GM18951 (cell line): ENCODE data around the gene HOXD9.

Experiments used
- POLR2A ChIP-seq: IDR thresholded peaks from 4 replicates; pipeline ENCODE4 v1.6.1; 2011; ENCODE audit warnings: mild to moderate bottlenecking; ENCODE audit not compliant: insufficient read length, insufficient read depth; ENCODE audit errors: extremely low read depth
- in situ Hi-C: fragments of 300-500 bp; cut with MboI; formaldehyde crosslinking; loops from one replicate; pipeline ENCODE4 v1.12.0; 2022; ENCODE audit warnings: low sequenced_read_pairs, mixed read lengths, inconsistent platforms; ENCODE audit not compliant: unreplicated experiment

Gene HOXD9

DNA sequence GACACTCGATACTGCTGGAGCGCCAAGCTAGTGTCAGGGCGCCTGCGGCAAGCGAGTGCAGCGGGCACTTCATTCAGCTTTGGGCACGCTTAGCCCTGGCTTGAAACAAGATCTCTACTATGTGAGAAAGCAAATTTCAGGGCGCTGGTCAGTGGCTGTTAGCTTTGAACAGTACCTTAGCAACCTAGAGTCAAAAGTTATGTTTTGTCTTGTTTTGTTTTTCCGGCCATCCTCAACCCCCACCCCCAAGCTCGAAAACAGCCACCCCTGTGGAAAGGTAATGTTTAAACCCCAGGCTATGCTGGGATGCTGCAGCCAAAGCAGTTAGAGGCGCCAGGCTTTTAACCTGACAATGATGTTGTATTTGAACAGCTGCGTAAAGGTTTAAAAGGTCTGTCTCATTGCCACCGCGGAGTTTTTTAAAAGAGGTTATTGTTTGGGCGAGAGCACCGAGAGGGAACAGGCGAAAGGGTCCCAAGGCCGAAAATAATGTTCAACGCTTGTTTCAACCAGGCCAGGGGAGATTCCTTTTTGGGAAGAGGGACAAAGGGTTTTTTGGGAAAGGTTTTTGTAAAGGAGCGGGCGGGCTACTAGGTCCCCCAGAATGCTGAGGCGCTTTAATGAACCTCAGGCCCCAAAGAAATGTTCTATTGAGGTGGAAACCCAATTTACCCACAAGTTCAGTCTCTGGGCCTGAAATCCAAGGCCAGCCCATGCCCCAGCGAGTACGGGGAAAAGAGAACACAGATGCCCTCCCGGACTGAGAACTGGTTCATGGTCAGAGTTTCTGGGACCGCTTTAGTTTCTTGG lies 8.2 kb upstream of the HOXD9 start:
- in situ Hi-C loops = no loop called here
- no peak for TF ChIP-seq POLR2A

DNA sequence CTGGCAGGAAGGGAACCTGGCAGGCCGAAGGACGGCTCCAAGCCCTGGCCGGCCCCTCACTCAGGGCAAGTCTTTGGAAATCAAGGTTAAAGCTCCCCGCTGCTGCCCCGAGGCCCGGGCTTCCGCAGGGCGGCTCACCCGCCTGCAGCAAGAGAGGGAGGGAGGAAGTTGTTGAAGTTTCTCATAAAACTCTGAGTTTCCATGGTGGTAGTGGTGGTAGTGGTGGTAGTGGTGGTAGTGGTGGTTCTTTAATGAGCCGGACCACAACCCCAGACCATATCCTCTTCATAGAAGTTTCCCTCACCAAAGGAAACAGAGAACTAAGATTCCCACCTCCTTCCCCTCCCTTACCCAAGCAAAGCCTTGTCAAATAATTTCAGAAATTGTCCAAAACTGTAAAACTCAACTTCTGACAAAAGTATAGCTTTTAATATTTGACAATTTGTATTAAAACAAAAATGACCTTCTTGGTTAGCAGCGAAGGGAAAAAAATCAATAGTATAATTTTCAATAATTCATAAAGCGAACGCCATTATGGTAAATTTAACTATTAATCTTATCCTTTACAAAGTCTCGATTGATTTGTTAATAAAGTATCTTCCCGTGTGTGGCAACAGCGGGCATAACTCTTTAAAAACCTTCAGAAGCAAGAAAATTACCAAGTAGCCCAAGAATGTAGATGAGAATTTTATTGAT lies 7.4 kb upstream of the HOXD9 start:
- in situ Hi-C loops = no loop called here
- TF ChIP-seq POLR2A = no peak

DNA sequence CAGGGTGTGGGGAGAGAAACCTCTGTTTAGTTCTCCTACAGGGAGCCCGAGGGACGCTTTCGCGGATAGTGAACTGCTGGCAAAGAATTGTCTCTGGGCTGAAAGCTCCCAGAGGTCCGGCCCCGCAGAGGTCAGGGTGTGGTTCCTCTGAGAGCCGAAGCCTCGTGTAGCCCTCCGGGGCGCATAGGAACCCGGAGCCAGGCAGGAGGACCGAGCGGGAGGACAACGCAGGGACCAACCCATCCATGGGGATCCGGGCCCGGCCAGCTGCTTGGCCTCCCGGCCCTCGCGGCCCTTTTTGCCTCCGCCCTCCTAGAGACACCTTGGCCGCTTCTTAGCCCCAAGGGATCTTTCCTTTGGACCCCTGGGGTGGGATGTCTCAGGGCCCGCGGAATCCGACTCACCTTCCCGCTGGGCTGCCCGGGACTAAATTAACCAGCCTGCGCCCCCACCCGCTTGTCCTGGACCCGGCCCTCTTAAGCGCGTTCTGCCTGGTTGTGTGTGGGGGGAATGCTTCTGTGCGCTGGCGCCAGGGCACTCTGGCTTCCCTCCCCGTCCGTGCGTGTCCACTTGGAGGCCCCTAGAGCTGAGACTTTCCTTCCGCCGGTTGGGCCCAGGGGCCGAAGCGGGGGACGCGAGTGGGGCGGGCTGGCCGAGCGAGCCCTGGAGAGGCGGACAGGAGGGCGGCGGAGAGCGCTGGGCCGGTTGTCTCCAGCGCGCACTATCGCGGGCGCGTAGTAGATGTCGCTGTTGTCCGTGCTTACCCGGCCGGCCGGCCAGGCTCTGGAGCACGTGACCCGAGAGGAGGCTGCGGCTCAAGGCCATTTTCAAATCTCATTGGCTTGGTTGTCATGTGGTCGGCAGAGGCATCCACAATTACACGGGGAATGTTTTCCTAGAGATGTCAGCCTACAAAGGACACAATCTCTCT lies 6.4 kb upstream of the HOXD9 start, which contains the start of gene HOXD10:
Gene HOXD10 (plus strand): TSS at position 896 of the 931 bp plus-strand sequence. CDS start 56 bp downstream, outside the sequence.
- in situ Hi-C loops = no loop called here
- no peak for TF ChIP-seq POLR2A

DNA sequence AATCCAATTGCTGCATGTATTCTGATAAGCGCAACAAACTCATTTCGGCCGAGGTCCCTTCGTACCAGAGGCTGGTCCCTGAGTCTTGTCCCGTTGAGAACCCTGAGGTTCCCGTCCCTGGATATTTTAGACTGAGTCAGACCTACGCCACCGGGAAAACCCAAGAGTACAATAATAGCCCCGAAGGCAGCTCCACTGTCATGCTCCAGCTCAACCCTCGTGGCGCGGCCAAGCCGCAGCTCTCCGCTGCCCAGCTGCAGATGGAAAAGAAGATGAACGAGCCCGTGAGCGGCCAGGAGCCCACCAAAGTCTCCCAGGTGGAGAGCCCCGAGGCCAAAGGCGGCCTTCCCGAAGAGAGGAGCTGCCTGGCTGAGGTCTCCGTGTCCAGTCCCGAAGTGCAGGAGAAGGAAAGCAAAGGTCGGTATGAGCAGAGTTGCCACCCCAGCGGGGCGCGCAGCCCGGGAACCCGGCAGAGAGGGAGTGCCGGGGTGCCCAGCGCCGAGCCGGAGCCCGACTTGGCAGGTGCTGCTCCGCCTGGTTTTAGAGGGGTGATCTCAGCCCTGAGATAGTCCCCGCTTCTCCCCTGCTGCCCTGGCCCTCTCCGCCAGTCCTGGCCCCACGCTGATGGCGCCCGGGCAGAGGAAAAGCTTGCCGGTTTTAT lies 5.2 kb upstream of the HOXD9 start:
- in situ Hi-C loops = no loop called here

DNA sequence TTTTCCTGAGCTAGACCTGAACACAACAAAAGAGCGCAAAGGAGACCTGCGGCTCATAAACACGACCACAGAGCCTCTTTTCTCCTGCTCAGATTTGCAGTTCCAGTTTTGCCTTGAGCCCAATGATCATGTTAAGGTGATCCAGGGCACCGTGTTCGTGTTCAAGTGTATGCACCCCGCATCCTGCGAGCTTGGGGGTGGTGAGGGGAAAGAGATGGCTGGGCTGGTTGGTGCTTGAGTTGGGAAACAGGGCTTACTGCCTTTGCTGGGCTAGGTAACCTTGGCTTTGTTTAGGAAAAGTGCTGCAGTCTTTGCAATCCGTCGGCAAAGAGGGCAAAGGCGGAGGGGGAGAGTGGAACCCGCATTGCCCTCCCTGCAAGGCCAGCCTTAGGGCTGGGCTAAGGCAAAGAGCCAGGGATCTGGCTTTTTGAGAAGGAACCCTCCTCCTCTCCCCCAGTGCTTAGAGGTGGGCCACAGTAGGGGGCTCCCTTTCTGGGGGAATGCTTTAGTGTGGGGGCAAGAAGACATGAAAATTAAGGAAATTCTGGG lies 4.6 kb upstream of the HOXD9 start:
- TF ChIP-seq POLR2A = no peak
- in situ Hi-C loops = no loop called here

More for the DNA sequence above, 5.2 kb upstream of the HOXD9 start:
- no peak for TF ChIP-seq POLR2A

DNA sequence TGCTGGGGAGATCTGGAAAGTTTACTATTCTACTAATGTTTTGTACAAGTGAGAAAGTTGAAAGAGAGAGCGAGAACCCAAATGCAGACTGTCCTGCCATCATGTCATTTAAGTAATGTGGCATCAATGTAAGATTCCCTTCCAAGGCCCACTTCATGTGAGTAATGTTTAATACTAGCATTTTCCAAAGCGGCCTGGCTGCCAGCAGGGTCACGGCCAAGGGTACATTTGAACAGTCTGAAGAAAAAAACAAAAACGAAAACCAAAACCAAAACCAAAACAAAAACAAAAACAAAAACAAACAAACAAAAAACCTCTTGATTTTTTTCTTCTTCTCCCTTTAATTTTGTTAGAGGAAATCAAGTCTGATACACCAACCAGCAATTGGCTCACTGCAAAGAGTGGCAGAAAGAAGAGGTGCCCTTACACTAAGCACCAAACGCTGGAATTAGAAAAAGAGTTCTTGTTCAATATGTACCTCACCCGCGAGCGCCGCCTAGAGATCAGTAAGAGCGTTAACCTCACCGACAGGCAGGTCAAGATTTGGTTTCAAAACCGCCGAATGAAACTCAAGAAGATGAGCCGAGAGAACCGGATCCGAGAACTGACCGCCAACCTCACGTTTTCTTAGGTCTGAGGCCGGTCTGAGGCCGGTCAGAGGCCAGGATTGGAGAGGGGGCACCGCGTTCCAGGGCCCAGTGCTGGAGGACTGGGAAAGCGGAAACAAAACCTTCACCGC lies 3.7 kb upstream of the HOXD9 start:
- no peak for TF ChIP-seq POLR2A
- in situ Hi-C loops = no loop called here

DNA sequence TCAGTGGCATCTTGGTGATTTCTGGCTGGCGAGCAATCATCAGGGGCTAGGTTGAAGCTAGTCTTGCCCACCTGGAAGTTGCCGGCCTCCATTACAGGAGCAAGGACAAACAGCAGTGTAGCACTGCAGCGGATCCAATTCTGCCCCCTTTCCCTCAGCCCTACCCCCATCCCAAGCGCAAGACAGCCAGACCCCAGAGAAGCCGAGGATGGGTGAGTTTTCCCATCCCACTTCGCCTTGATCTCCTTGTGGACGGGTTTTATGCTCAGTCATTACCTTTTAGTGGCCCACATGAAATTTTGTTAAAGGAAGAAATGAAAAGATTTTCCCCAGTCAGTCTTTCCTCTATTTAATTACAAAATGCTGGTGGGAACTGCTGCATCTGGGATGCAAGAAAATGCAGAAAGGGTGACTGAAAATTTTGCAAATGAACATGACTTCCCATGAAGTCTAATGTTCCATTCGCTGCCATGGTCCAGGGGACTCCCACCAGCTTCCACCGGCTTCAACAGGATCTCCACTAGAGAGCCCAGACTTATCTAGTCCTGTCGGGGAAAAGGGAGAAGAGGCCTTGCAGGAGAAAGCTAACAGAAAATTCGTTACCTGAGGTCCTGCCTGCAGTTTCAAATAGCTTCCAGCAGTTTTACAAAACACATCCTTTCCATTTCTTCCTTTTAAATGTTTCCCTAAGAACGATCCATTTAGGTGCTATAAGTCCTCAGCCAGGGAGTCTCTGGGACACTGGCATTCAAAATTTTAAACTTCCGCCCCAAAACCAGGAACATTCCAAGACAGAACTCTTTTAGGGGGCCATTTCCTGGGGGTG lies 1.9 kb upstream of the HOXD9 start:
- TF ChIP-seq POLR2A = no peak
- in situ Hi-C loops = loop anchor here (10.0 kb wide), 2 partner anchors 514 to 1024 kb away; no protein-coding TSS in a partner anchor

DNA sequence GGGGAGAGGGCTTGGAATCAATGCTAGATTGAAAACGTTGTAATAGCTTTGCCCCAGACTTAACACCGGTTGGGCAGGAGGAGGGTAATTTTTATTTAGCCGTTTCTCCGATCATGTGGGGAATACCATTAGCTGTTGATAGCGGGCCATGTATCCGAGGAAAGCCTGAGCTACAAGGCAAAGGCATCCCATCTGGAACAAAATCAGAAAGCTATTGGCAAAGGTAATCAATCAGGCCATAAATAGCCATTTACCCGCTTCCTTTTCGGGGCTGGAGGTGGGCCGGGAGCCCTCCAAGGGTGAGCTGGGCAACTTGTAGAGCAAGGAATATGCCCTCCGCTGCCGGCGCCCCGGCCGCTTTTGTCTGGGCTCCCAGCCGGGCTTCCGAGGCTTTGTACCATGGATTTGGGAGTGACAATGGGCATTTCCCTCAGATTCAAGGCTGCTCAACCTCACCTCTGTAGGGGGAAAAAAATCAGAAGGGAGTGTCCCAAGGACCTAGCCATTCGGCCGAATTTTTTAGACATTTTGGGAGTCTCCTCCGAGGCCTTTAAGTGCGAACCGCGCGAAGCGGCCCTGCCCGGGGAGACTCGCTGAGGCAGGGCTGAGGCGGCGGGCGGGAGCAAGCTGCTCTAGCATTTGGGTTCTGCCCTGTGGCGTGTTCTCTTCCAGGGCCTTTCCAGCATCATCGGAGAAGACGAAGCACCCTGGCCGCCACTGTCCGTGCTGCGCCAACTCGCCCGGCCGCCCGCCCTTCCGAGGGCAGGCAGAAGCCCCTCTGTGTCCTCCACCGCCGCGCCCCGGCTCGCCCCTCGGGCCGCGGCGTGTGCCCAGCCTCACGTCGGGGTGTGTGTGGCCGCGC lies 1.1 kb upstream of the HOXD9 start:
- TF ChIP-seq POLR2A = no peak
- in situ Hi-C loops = loop anchor here (10.0 kb wide), 2 partner anchors 513 to 1023 kb away; no protein-coding TSS in a partner anchor

DNA sequence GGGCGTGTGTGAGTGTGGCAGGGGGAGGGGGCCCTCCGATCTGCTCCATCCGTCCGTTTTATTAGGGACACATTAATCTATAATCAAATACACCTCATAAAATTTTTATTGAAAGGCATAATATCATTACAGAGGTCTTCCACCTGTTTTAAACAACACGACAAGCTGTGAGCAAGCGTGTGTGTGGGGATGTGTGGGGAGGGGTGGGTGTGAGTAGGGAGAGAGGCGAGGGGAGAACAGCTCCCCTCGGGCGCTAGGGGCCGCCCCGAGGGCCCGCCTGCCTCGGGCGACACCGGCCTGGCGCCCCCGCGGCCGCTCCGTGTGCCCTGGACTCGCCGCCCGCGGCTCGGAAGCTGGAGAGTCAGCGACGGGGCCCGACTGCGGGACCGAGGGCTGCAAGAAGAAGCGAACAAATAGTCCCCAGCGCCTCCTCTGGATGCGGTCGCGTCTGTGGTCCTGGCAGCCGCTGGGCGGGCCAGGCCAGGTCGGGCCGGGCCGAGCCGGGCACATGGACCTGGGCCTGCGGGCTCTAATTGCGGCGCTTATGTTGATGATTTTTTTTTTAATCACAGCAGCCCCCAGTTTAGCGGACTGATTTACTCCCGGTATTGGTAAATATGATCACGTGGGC lies 352 bp upstream of the HOXD9 start:
- in situ Hi-C loops = loop anchor here (10.0 kb wide), 2 partner anchors 513 to 1023 kb away; no protein-coding TSS in a partner anchor

DNA sequence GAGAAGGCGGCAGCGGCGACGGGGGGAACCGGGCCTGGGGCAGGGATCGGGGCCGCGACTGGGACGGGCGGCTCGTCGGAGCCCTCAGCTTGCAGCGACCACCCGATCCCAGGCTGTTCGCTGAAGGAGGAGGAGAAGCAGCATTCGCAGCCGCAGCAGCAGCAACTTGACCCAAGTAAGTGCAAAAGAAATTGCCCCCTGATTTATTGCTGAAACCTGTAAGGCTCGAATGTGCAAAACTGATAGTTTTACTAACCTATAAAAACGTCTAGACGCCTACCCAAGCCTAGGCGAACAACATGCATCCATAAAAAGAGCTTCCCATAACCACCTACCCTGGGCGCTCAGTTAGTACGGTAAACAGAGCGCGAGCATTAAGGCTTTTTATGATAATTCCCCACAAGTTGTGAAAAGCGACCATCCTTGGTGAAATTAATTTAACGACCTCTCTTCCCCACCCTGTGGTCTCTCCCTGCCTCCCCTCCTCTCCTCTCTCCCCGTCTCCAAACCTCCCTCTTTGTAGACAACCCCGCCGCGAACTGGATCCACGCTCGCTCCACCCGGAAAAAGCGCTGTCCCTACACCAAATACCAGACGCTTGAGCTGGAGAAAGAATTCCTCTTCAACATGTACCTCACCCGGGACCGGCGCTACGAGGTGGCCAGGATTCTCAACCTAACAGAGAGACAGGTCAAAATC lies 1.0 kb downstream of the HOXD9 start:
- in situ Hi-C loops = loop anchor here (10.0 kb wide), 2 partner anchors 511 to 1021 kb away; no protein-coding TSS in a partner anchor
- TF ChIP-seq POLR2A = no peak

More for the DNA sequence above, 352 bp upstream of the HOXD9 start:
- TF ChIP-seq POLR2A = no peak
